IMR-90 (cell line): ENCODE results near the gene CCDC107. TPM values are rescaled to one million over a fixed set of nuclear protein-coding genes. Genes with fewer than 3 reads are reported as not detected.

Experiments used
- ATAC-seq: fragments of 200-7000 bp; cut with Tn5 transposase; 2 replicates; pipeline ENCODE4 v1.9.1; 2020; ENCODE audit warnings: low read depth, mild to moderate bottlenecking, moderate library complexity
- BruUV-seq: library from RNA; stranded (reverse); fragments of 400-500 nt; replicated peaks from 2 replicates; lab custom pipeline; 2021; lab: Mats Ljungman, UMichigan
- CTCF ChIA-PET: fragments of 300-600 bp; formaldehyde crosslinking; extraction: SDS; loops from one replicate; lab custom pipeline; 2021; ENCODE audit warnings: antibody characterized with exemption; lab: Yijun Ruan, JAX
- POLR2A ChIA-PET: fragments of 300-600 bp; sonication (Branson Sonifier 250); formaldehyde crosslinking; loops from one replicate; lab custom pipeline; 2022; ENCODE audit warnings: antibody characterized with exemption; ENCODE audit not compliant: unreplicated experiment; lab: Charles Lee
- DNase-seq: peaks from one replicate; pipeline ENCODE4 v3.0.0; 2013
- H2AFZ ChIP-seq: replicated peaks from 2 replicates; pipeline ENCODE3; 2013; ENCODE audit warnings: low read length, mild to moderate bottlenecking; ENCODE audit not compliant: poor library complexity
- H2AK5ac ChIP-seq: 2 replicates; pipeline ENCODE4 v1.6.1; 2013; ENCODE audit warnings: low read depth, low read length, inconsistent platforms
- H2AK9ac ChIP-seq: replicated peaks from 2 replicates; pipeline ENCODE3; 2013; ENCODE audit warnings: mild to moderate bottlenecking, low read depth, low read length, moderate library complexity; ENCODE audit not compliant: poor library complexity
- H2BK120ac ChIP-seq: 2 replicates; pipeline ENCODE4 v1.6.1; 2013; ENCODE audit warnings: low read depth, low read length, inconsistent platforms
- H2BK15ac ChIP-seq: 3 replicates; pipeline ENCODE4 v1.6.1; 2013; ENCODE audit warnings: low read depth, low read length, inconsistent platforms
- H2BK20ac ChIP-seq: 2 replicates; pipeline ENCODE4 v1.6.1; 2013; ENCODE audit warnings: low read depth, mild to moderate bottlenecking, inconsistent platforms, low read length, moderate library complexity
- H2BK5ac ChIP-seq: 2 replicates; pipeline ENCODE4 v1.6.1; 2013; ENCODE audit warnings: mild to moderate bottlenecking, low read depth, low read length, inconsistent platforms; ENCODE audit not compliant: poor library complexity, severe bottlenecking
- H3K14ac ChIP-seq: replicated peaks from 2 replicates; pipeline ENCODE4 v1.6.1; 2013; ENCODE audit warnings: low read depth, low read length, inconsistent platforms
- H3K18ac ChIP-seq: 2 replicates; pipeline ENCODE4 v1.6.1; 2013; ENCODE audit warnings: low read depth, low read length, control low read depth
- H3K23ac ChIP-seq: 2 replicates; pipeline ENCODE4 v1.6.1; 2013; ENCODE audit warnings: low read depth, low read length, inconsistent platforms
- H3K27ac ChIP-seq: 2 replicates; pipeline ENCODE4 v1.5.1; 2013; ENCODE audit warnings: mild to moderate bottlenecking, control low read depth, low read length; ENCODE audit not compliant: insufficient read depth
- H3K27me3 ChIP-seq: 2 replicates; pipeline ENCODE4 v1.6.1; 2013; ENCODE audit warnings: low read length; ENCODE audit not compliant: control insufficient read depth, insufficient read depth
- H3K36me3 ChIP-seq: 2 replicates; pipeline ENCODE4 v1.6.1; 2013; ENCODE audit warnings: low read length, mixed read lengths; ENCODE audit not compliant: control insufficient read depth, insufficient read depth
- H3K4ac ChIP-seq: 2 replicates; pipeline ENCODE4 v1.6.1; 2013; ENCODE audit warnings: low read depth, low read length, inconsistent platforms
- H3K4me1 ChIP-seq: 2 replicates; pipeline ENCODE4 v1.6.1; 2013; ENCODE audit warnings: low read length, mixed read lengths; ENCODE audit not compliant: control insufficient read depth, insufficient read depth
- H3K4me2 ChIP-seq: 2 replicates; pipeline ENCODE4 v1.6.1; 2013; ENCODE audit warnings: low read depth, mild to moderate bottlenecking, control low read depth, low read length, moderate library complexity
- H3K4me3 ChIP-seq: 2 replicates; pipeline ENCODE4 v1.5.1; 2013; ENCODE audit warnings: low read depth, mild to moderate bottlenecking, control low read depth, low read length, moderate library complexity; ENCODE audit not compliant: insufficient read depth
- H3K56ac ChIP-seq: 2 replicates; pipeline ENCODE4 v1.6.1; 2013; ENCODE audit warnings: low read length, inconsistent platforms; ENCODE audit not compliant: insufficient read depth; ENCODE audit errors: extremely low read depth
- H3K79me1 ChIP-seq, 2 experiments: 2 replicates each; pipeline ENCODE4 v1.6.1; 2013; ENCODE audit warnings: low read length in 2 of 2, inconsistent platforms in 1 of 2, low read depth in 1 of 2
- H3K9ac ChIP-seq: 2 replicates; pipeline ENCODE4 v1.6.1; 2013; ENCODE audit warnings: low read depth, low read length, control low read depth
- H3K9me1 ChIP-seq: 2 replicates; pipeline ENCODE4 v1.6.1; 2013; ENCODE audit warnings: low read length, inconsistent platforms; ENCODE audit not compliant: insufficient read depth
- H3K9me3 ChIP-seq: 2 replicates; pipeline ENCODE4 v1.6.1; 2013; ENCODE audit warnings: low read length; ENCODE audit not compliant: control insufficient read depth, insufficient read depth
- H4K20me1 ChIP-seq: 2 replicates; pipeline ENCODE4 v1.6.1; 2013; ENCODE audit warnings: low read length, inconsistent platforms; ENCODE audit not compliant: insufficient read depth
- H4K5ac ChIP-seq: 2 replicates; pipeline ENCODE4 v1.6.1; 2013; ENCODE audit warnings: mild to moderate bottlenecking, low read depth, low read length, control low read depth
- H4K8ac ChIP-seq, 2 experiments: 2 replicates each; pipeline ENCODE4 v1.6.1; 2013; ENCODE audit warnings: low read depth in 2 of 2, low read length in 2 of 2, control low read depth in 1 of 2, inconsistent platforms in 1 of 2
- H4K91ac ChIP-seq: 2 replicates; pipeline ENCODE4 v1.6.1; 2013; ENCODE audit warnings: low read depth, low read length, inconsistent platforms; ENCODE audit not compliant: insufficient read depth
- BHLHE40 ChIP-seq: fragments of 150-350 bp; IDR thresholded peaks from 2 replicates; pipeline ENCODE4 v1.6.1; 2016; ENCODE audit warnings: mild to moderate bottlenecking, low read depth, low read length
- CEBPB ChIP-seq: IDR thresholded peaks from 2 replicates; pipeline ENCODE4 v1.6.1; 2012; ENCODE audit warnings: low read depth, low read length, improper control_type of control experiment
- CHD1 ChIP-seq: IDR thresholded peaks from 2 replicates; pipeline ENCODE4 v1.6.1; 2012; ENCODE audit warnings: low read depth, low read length, improper control_type of control experiment
- FOS ChIP-seq: fragments of 150-350 bp; IDR thresholded peaks from 2 replicates; pipeline ENCODE4 v1.6.1; 2016; ENCODE audit warnings: low read depth, low read length
- MAFK ChIP-seq: IDR thresholded peaks from 2 replicates; pipeline ENCODE4 v1.6.1; 2012; ENCODE audit warnings: low read depth, low read length, improper control_type of control experiment
- MAZ ChIP-seq: IDR thresholded peaks from 2 replicates; pipeline ENCODE4 v1.6.1; 2012; ENCODE audit warnings: low read depth, mild to moderate bottlenecking, low read length, improper control_type of control experiment, moderate library complexity, borderline replicate concordance
- NFE2L2 ChIP-seq: fragments of 150-350 bp; IDR thresholded peaks from 2 replicates; pipeline ENCODE4 v1.6.1; 2016; ENCODE audit warnings: low read depth, mild to moderate bottlenecking, low read length
- POLR2A ChIP-seq: IDR thresholded peaks from 2 replicates; pipeline ENCODE4 v1.6.1; 2012; ENCODE audit warnings: mild to moderate bottlenecking, low read depth, low read length
- RAD21 ChIP-seq: IDR thresholded peaks from 2 replicates; pipeline ENCODE4 v1.6.1; 2012; ENCODE audit warnings: low read length, improper control_type of control experiment
- RCOR1 ChIP-seq: IDR thresholded peaks from 2 replicates; pipeline ENCODE4 v1.6.1; 2012; ENCODE audit warnings: mild to moderate bottlenecking, low read length, improper control_type of control experiment; ENCODE audit not compliant: insufficient replicate concordance
- RFX5 ChIP-seq: IDR thresholded peaks from 2 replicates; pipeline ENCODE4 v1.8.0; 2012; ENCODE audit warnings: low read depth, mild to moderate bottlenecking, low read length, moderate library complexity
- SMC3 ChIP-seq: fragments of 150-350 bp; IDR thresholded peaks from 2 replicates; pipeline ENCODE4 v1.6.1; 2016; ENCODE audit warnings: low read depth, mild to moderate bottlenecking, antibody characterized with exemption, low read length, moderate library complexity
- WGBS, 2 experiments: methylation state at CpG; one replicate each; pipeline versions ENCODE4 v1.1.5 to v1.1.7; 2013; ENCODE audit warnings: missing lambda C conversion rate in 2 of 2; ENCODE audit not compliant: insufficient read length in 1 of 2; ENCODE audit errors: extremely low coverage in 2 of 2; 5-methylcytosine and 5-hydroxymethylcytosine counted together
- dilution Hi-C: fragments of 300-500 bp; cut with HindIII; formaldehyde crosslinking; loops from one replicate; pipeline ENCODE4 v1.14.3; 2018; ENCODE audit warnings: low sequenced_read_pairs; ENCODE audit not compliant: unreplicated experiment
- in situ Hi-C: fragments of 300-500 bp; cut with MboI; formaldehyde crosslinking; loops from 3 replicates; pipeline ENCODE4 v1.14.3; 2019; ENCODE audit warnings: low sequenced_read_pairs, inconsistent platforms, mixed read lengths
- intact Hi-C: fragments of 100-400 bp; cut with micrococcal nuclease; formaldehyde crosslinking; loops from 2 replicates; pipeline ENCODE4 v1.10.0; 2022
- polyA plus RNA-seq, 3 experiments: library from polyadenylated mRNA; depleted of rRNA; stranded (reverse); fragments of >200 nt; gene quantifications; 2 replicates each; pipeline ENCODE4 v1.2.3, GENCODE V29; 2012; ENCODE audit warnings: low replicate concordance in 1 of 3
- total RNA-seq: library from RNA; depleted of rRNA; stranded (reverse); fragments of >200 nt; gene quantifications from 2 replicates; pipeline ENCODE4 v1.2.3, GENCODE V29; 2012
- TF ChIP-seq, protein P1 (sequence below): fragments of 150-350 bp; IDR thresholded peaks from 2 replicates; pipeline ENCODE4 v1.6.1; 2017; ENCODE audit warnings: mild to moderate bottlenecking, antibody characterized with exemption, low read length, low read depth
- TF ChIP-seq, protein P2 (sequence below): conservative IDR thresholded peaks from 2 replicates; pipeline ENCODE4 v1.5.1; 2012; ENCODE audit warnings: mild to moderate bottlenecking, low read depth, low read length, improper control_type of control experiment
- TF ChIP-seq, protein P3 (sequence below): fragments of 150-350 bp; IDR thresholded peaks from 2 replicates; pipeline ENCODE4 v1.6.1; 2016; ENCODE audit warnings: low read depth, mild to moderate bottlenecking, low read length, moderate library complexity, borderline replicate concordance

The CCDC107 gene
- total and polyA plus RNA-seq, 2 of the 4 experiments (the other 2 are of a cell fraction): 6.8 to 21.1 TPM

DNA sequence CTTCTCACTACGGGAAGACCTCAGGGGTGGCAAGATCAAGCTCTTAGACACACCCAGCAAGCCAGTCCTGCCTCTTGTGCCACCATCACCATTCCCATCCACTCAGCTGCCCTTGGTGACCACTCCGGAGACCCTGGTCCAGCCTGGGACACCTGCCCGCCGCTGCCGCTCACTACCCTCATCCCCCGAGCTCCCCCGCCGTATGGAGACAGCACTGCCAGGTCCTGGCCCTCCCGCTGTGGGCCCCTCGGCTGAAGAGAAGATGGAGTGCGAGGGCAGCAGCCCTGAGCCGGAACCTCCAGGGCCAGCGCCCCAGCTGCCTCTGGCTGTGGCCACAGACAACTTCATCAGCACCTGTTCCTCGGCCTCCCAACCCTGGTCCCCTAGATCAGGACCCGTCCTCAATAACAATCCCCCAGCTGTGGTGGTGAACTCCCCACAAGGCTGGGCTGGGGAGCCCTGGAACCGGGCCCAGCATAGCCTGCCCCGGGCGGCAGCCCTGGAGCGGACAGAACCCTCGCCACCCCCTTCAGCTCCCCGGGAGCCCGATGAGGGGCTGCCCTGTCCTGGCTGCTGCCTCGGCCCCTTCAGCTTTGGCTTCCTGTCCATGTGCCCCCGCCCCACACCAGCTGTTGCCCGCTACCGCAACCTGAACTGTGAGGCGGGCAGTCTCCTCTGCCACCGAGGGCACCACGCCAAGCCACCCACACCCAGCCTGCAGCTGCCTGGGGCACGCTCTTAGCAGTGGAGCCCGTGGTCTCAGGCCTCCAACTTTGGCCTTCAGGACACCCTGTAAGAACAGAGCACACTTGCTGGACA, 48.9 kb upstream of the CCDC107 start:
- no peak for ATAC-seq
- Histone ChIP-seq H2AK5ac (no peak overlapping the region), H2BK120ac (no peak overlapping the region), H3K4ac (no peak overlapping the region), H4K8ac (no peak overlapping the region), H3K4me2 (no peak overlapping the region), H3K79me1 (peaks cover 9 to 28% of the 10 kb centered on the region in 2 experiments; a peak in 3 of 4 replicates), H3K14ac (no peak overlapping the region), H3K27me3 (peaks cover 6% of the 10 kb centered on the region), H4K20me1 (peaks cover 8% of the 10 kb centered on the region; the same call in 1 of the 2 replicates), H4K5ac (no peak overlapping the region), H3K36me3 (peaks cover 27% of the 10 kb centered on the region), H4K91ac (no peak overlapping the region), H3K4me3 (no peak overlapping the region), H2BK15ac (no peak overlapping the region), H3K9me1 (peaks cover 6% of the 10 kb centered on the region; the same call in 1 of the 2 replicates), H2BK5ac (no peak overlapping the region), H3K23ac (no peak overlapping the region), H3K9me3 (no peaks in the 10 kb centered on the region), H2AFZ (no peak overlapping the region), H3K18ac (no peak overlapping the region), H3K9ac (no peak overlapping the region), H3K27ac (no peak overlapping the region), H2BK20ac (no peak overlapping the region), H3K56ac (no peak overlapping the region), H2AK9ac (no peak overlapping the region), H3K4me1 (peaks cover 2% of the 10 kb centered on the region)
- ChIA-PET POLR2A (no interaction called here), CTCF (no interaction called here)
- intact Hi-C loops (loop anchor here (10.0 kb wide), 1 partner anchor 76 kb away; the partner anchor contains the start of gene TPM2), dilution Hi-C loops (no loop called here), in situ Hi-C loops (no loop called here)
- DNase-seq: no peak
- BruUV-seq: TSS peak; percentile 67
- 92% methylated on average over 15 of the region's 31 CpGs; no CpG with 5 or more reads in 1 of the 2 experiments for WGBS, 2 experiments
- no peak for TF ChIP-seq MAZ
- no peak for TF ChIP-seq CHD1
- TF ChIP-seq, protein P1, sequence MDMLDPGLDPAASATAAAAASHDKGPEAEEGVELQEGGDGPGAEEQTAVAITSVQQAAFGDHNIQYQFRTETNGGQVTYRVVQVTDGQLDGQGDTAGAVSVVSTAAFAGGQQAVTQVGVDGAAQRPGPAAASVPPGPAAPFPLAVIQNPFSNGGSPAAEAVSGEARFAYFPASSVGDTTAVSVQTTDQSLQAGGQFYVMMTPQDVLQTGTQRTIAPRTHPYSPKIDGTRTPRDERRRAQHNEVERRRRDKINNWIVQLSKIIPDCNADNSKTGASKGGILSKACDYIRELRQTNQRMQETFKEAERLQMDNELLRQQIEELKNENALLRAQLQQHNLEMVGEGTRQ: no peak
- TF ChIP-seq, protein P2, sequence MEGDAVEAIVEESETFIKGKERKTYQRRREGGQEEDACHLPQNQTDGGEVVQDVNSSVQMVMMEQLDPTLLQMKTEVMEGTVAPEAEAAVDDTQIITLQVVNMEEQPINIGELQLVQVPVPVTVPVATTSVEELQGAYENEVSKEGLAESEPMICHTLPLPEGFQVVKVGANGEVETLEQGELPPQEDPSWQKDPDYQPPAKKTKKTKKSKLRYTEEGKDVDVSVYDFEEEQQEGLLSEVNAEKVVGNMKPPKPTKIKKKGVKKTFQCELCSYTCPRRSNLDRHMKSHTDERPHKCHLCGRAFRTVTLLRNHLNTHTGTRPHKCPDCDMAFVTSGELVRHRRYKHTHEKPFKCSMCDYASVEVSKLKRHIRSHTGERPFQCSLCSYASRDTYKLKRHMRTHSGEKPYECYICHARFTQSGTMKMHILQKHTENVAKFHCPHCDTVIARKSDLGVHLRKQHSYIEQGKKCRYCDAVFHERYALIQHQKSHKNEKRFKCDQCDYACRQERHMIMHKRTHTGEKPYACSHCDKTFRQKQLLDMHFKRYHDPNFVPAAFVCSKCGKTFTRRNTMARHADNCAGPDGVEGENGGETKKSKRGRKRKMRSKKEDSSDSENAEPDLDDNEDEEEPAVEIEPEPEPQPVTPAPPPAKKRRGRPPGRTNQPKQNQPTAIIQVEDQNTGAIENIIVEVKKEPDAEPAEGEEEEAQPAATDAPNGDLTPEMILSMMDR: no peak
- TF ChIP-seq CEBPB: no peak
- no peak for TF ChIP-seq SMC3
- TF ChIP-seq RAD21: no peak
- TF ChIP-seq, protein P3, sequence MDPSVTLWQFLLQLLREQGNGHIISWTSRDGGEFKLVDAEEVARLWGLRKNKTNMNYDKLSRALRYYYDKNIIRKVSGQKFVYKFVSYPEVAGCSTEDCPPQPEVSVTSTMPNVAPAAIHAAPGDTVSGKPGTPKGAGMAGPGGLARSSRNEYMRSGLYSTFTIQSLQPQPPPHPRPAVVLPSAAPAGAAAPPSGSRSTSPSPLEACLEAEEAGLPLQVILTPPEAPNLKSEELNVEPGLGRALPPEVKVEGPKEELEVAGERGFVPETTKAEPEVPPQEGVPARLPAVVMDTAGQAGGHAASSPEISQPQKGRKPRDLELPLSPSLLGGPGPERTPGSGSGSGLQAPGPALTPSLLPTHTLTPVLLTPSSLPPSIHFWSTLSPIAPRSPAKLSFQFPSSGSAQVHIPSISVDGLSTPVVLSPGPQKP: no peak
- no peak for TF ChIP-seq BHLHE40
- TF ChIP-seq FOS: no peak
- no peak for TF ChIP-seq NFE2L2
- TF ChIP-seq RCOR1: no peak
- no peak for TF ChIP-seq RFX5
- no peak for TF ChIP-seq MAFK
- TF ChIP-seq POLR2A: no peak
